GM20431 (cell line): ENCODE results near the gene PASK.

Source experiments
- in situ Hi-C: fragments of 300-500 bp; cut with MseI, MboI; formaldehyde crosslinking; loops from one replicate; pipeline ENCODE4 v1.15.0; 2020; ENCODE audit warnings: low sequenced_read_pairs; ENCODE audit not compliant: unreplicated experiment

PASK gene

GRCh38 chr2:241072151-241072550 lies 77.1 kb downstream of the PASK start:
- in situ Hi-C loops: no loop called here

- in situ Hi-C loops: no loop called here
Measured at GRCh38 chr2:241071677-241072111, 77.6 kb downstream of the PASK start.

- in situ Hi-C loops: no loop called here
Measured at GRCh38 chr2:241070811-241071676, 78.2 kb downstream of the PASK start.

GRCh38 chr2:241070361-241070760 lies 78.9 kb downstream of the PASK start:
- in situ Hi-C loops: no loop called here

- in situ Hi-C loops: no loop called here
Measured at GRCh38 chr2:241069821-241070281, 79.4 kb downstream of the PASK start.

GRCh38 chr2:241068942-241069810 lies 80.1 kb downstream of the PASK start:
- in situ Hi-C loops: no loop called here

GRCh38 chr2:241068136-241068941 lies 80.9 kb downstream of the PASK start:
- in situ Hi-C loops: no loop called here

GRCh38 chr2:241067501-241068135 lies 81.7 kb downstream of the PASK start:
- in situ Hi-C loops: no loop called here

- in situ Hi-C loops: no loop called here
Measured at GRCh38 chr2:241066893-241067341, 82.4 kb downstream of the PASK start.

- in situ Hi-C loops: no loop called here
Measured at GRCh38 chr2:241066171-241066892, 82.9 kb downstream of the PASK start.

- in situ Hi-C loops: no loop called here
Measured at GRCh38 chr2:241065355-241065803, 83.9 kb downstream of the PASK start.

GRCh38 chr2:241064802-241065354 lies 84.4 kb downstream of the PASK start:
- in situ Hi-C loops: no loop called here

GRCh38 chr2:241064008-241064801 lies 85.1 kb downstream of the PASK start:
- in situ Hi-C loops: no loop called here

- in situ Hi-C loops: no loop called here
Measured at GRCh38 chr2:241063587-241063986, 85.7 kb downstream of the PASK start.

- in situ Hi-C loops: no loop called here
Measured at GRCh38 chr2:241063093-241063551, 86.2 kb downstream of the PASK start.

- in situ Hi-C loops: no loop called here
Measured at GRCh38 chr2:241062389-241063092, 86.7 kb downstream of the PASK start.

- in situ Hi-C loops: no loop called here
Measured at GRCh38 chr2:241061275-241061674, 88.0 kb downstream of the PASK start.
